Upper lobe of left lung (tissue), 4 donors: ENCODE results near the gene LSM11.

Source experiments
- CTCF ChIP-seq, 6 experiments: fragments of 450-650 bp in 4 of 6; fragments of 200-600 bp in 2 of 6; sonication (generic) in 2 of 6; IDR thresholded peaks; one replicate each; pipeline ENCODE4 v1.5.1; 2016 to 2019; ENCODE audit warnings: antibody characterized with exemption in 6 of 6
- EP300 ChIP-seq, 4 donors: sonication (generic); formaldehyde crosslinking; IDR thresholded peaks; one replicate each; pipeline ENCODE4 v1.5.1; 2017; ENCODE audit warnings: antibody characterized with exemption in 4 of 4, control low read depth in 2 of 4
- POLR2A ChIP-seq, 4 donors: fragments of 450-650 bp; IDR thresholded peaks; one replicate each; pipeline ENCODE4 v1.5.1; 2016 to 2017; ENCODE audit warnings: antibody characterized with exemption in 4 of 4, mild to moderate bottlenecking in 2 of 4

GRCh38 chr5:157714596-157714864, 29.0 kb upstream of the LSM11 start:
- TF ChIP-seq POLR2A (IDR thresholded peaks at IDR 0.05) (no peak), CTCF (IDR thresholded peaks at IDR 0.05) (no peak), EP300 (IDR thresholded peaks at IDR 0.05) (no peak)
